Sigmoid colon (tissue), 7 donors: Measurements from ENCODE around the gene TMEM184C. TPM values are rescaled to one million over a fixed set of nuclear protein-coding genes. Genes with fewer than 3 reads are reported as not detected.

Experiments
- DNase-seq: peaks from one replicate; pipeline ENCODE4 v3.0.0-alpha.2; 2019
- H3K27ac ChIP-seq, 4 donors: fragments of 200-600 bp; sonication (generic); one replicate each; pipeline ENCODE4 v1.5.1; 2016 to 2019; ENCODE audit warnings: mild to moderate bottlenecking in 1 of 4
- H3K27me3 ChIP-seq, 3 donors: fragments of 200-600 bp; sonication (generic); one replicate each; pipeline ENCODE4 v1.5.1; 2019; ENCODE audit warnings: mild to moderate bottlenecking in 1 of 3
- H3K36me3 ChIP-seq, 4 donors: fragments of 200-600 bp; sonication (generic); one replicate each; pipeline ENCODE4 v1.5.1; 2016 to 2019
- H3K4me1 ChIP-seq, 4 donors: fragments of 200-600 bp; sonication (generic); one replicate each; pipeline ENCODE4 v1.5.1; 2017 to 2019
- H3K4me3 ChIP-seq, 4 donors: fragments of 200-600 bp; sonication (generic); one replicate each; pipeline ENCODE4 v1.5.1; 2017 to 2019; ENCODE audit warnings: mild to moderate bottlenecking in 2 of 4, moderate library complexity in 1 of 4
- H3K9me3 ChIP-seq, 4 donors: fragments of 200-600 bp in 3 of 4; sonication (generic) in 3 of 4; one replicate each; pipeline versions ENCODE4 v1.5.1 to v1.6.1; 2013 to 2019
- CTCF ChIP-seq, 4 experiments: fragments of 450-650 bp in 3 of 4; fragments of 200-600 bp in 1 of 4; IDR thresholded peaks; one replicate each; pipeline ENCODE4 v1.5.1; 2016 to 2019; ENCODE audit warnings: antibody characterized with exemption in 4 of 4, mild to moderate bottlenecking in 3 of 4, moderate library complexity in 2 of 4
- EP300 ChIP-seq, 4 donors: sonication (generic); formaldehyde crosslinking; IDR thresholded peaks; one replicate each; pipeline ENCODE4 v1.6.1; 2017; ENCODE audit warnings: antibody characterized with exemption in 4 of 4
- POLR2A ChIP-seq, 2 donors: fragments of 450-650 bp; IDR thresholded peaks; one replicate each; pipeline ENCODE4 v1.6.1; 2016; ENCODE audit warnings: antibody characterized with exemption in 2 of 2, mild to moderate bottlenecking in 2 of 2, moderate library complexity in 2 of 2
- POLR2AphosphoS5 ChIP-seq, 4 donors: sonication (generic); formaldehyde crosslinking; IDR thresholded peaks; one replicate each; pipeline ENCODE4 v1.6.1; 2017; ENCODE audit warnings: antibody characterized with exemption in 4 of 4
- WGBS, 2 donors: extraction: QIAGEN DNeasy Blood & Tissue Kit; methylation state at CpG; one replicate each; pipeline ENCODE4 v1.1.7; 2013; 5-methylcytosine and 5-hydroxymethylcytosine counted together
- intact Hi-C: fragments of 100-400 bp; cut with DNase I; formaldehyde crosslinking; loops from one replicate; pipeline ENCODE4 v1.15.1; 2023
- polyA plus RNA-seq, 3 donors: library from polyadenylated mRNA; stranded (reverse); fragments of 200-250 nt; gene quantifications; one replicate each; pipeline ENCODE4 v1.2.3, GENCODE V29; 2013
- total RNA-seq, 4 donors: library from RNA; depleted of rRNA; stranded (reverse); fragments of >200 nt; gene quantifications; one replicate each; pipeline ENCODE4 v1.1.0, GENCODE V29; 2016
- donor health status: healthy with polysubstance abuse.
- donor health status: Bipolar disorder and iron deficiency.
- donor health status: healthy.

Gene TMEM184C
- total and polyA plus RNA-seq, 7 donors, result 6.0 to 23.8 (median 12.2) TPM

- no peaks in the 10 kb centered on the region for H3K9me3 ChIP-seq
- intact Hi-C loops, result no loop called here
- H3K4me3 ChIP-seq, result no peak overlapping the region
- no peaks in the 10 kb centered on the region for H3K36me3 ChIP-seq
- peaks cover 0 to 11% (median 9%) of the 10 kb centered on the region in 4 donors for H3K4me1 ChIP-seq
- peak overlapping the region in 1 of 4 donors; percentile 54 for H3K27ac ChIP-seq
- 29 to 71% methylated on average over 1 of the region's 1 CpG for WGBS, 2 donors
- TF ChIP-seq POLR2AphosphoS5 (IDR thresholded peaks at IDR 0.05), result no peak
- H3K27me3 ChIP-seq, result no peaks in the 10 kb centered on the region
- no peak for DNase-seq
These were observed 20.8 kb upstream of the TMEM184C start for GRCh38 chr4:147596377-147596776.

GRCh38 chr4:147596981-147597380 is 20.2 kb upstream of the TMEM184C start:
- no peak for DNase-seq
- TF ChIP-seq POLR2A (IDR thresholded peaks at IDR 0.05), result no peak
- TF ChIP-seq POLR2AphosphoS5 (IDR thresholded peaks at IDR 0.05), result no peak
- no peak overlapping the region for H3K4me3 ChIP-seq
- no peaks in the 10 kb centered on the region for H3K9me3 ChIP-seq
- WGBS, 2 donors, result 0% methylated on average over 1 of the region's 1 CpG
- no peaks in the 10 kb centered on the region for H3K27me3 ChIP-seq
- no peaks in the 10 kb centered on the region for H3K36me3 ChIP-seq
- peaks cover 0 to 11% (median 9%) of the 10 kb centered on the region in 4 donors for H3K4me1 ChIP-seq
- H3K27ac ChIP-seq, result peak overlapping the region in 1 of 4 donors; percentile 54
- intact Hi-C loops, result no loop called here

- intact Hi-C loops, result no loop called here
- no peak overlapping the region for H3K4me3 ChIP-seq
- TF ChIP-seq EP300 (IDR thresholded peaks at IDR 0.05), result no peak
- peak overlapping the region in 1 of 4 donors; percentile 54 for H3K27ac ChIP-seq
- WGBS, 2 donors, result 74 to 81% methylated on average over 2 of the region's 2 CpGs
- DNase-seq, result no peak
- H3K4me1 ChIP-seq, result peaks cover 0 to 11% (median 9%) of the 10 kb centered on the region in 4 donors
- no peaks in the 10 kb centered on the region for H3K36me3 ChIP-seq
- H3K9me3 ChIP-seq, result no peaks in the 10 kb centered on the region
- H3K27me3 ChIP-seq, result no peaks in the 10 kb centered on the region
These were observed 19.6 kb upstream of the TMEM184C start for GRCh38 chr4:147597561-147597960.

- 91 to 99% methylated on average over 1 of the region's 1 CpG for WGBS, 2 donors
- H3K9me3 ChIP-seq, result no peaks in the 10 kb centered on the region
- TF ChIP-seq POLR2A (IDR thresholded peaks at IDR 0.05) (no peak), POLR2AphosphoS5 (IDR thresholded peaks at IDR 0.05) (no peak)
- intact Hi-C loops, result no loop called here
- H3K4me1 ChIP-seq, result peaks cover 0 to 11% (median 9%) of the 10 kb centered on the region in 4 donors
- H3K27me3 ChIP-seq, result no peaks in the 10 kb centered on the region
- no peak overlapping the region for H3K27ac ChIP-seq
- DNase-seq, result no peak
- H3K4me3 ChIP-seq, result no peak overlapping the region
- no peaks in the 10 kb centered on the region for H3K36me3 ChIP-seq
These were observed 18.0 kb upstream of the TMEM184C start for GRCh38 chr4:147599206-147599605.

- H3K36me3 ChIP-seq, result no peaks in the 10 kb centered on the region
- TF ChIP-seq POLR2A (IDR thresholded peaks at IDR 0.05), result no peak
- no peak for TF ChIP-seq POLR2AphosphoS5 (IDR thresholded peaks at IDR 0.05)
- no peak for TF ChIP-seq EP300 (IDR thresholded peaks at IDR 0.05)
- TF ChIP-seq CTCF (IDR thresholded peaks at IDR 0.05), result no peak
- H3K27ac ChIP-seq, result no peak overlapping the region
- H3K27me3 ChIP-seq, result no peaks in the 10 kb centered on the region
- H3K4me1 ChIP-seq, result peaks cover 0 to 15% (median 9%) of the 10 kb centered on the region in 4 donors
- no peak overlapping the region for H3K4me3 ChIP-seq
- DNase-seq, result no peak
- intact Hi-C loops, result no loop called here
- no peaks in the 10 kb centered on the region for H3K9me3 ChIP-seq
- WGBS, 2 donors, result 84 to 86% methylated on average over 3 of the region's 3 CpGs
These were observed 17.4 kb upstream of the TMEM184C start for GRCh38 chr4:147599769-147600168.

GRCh38 chr4:147605499-147605898 is 11.7 kb upstream of the TMEM184C start:
- intact Hi-C loops, result no loop called here
- H3K27me3 ChIP-seq, result no peaks in the 10 kb centered on the region
- no peak for TF ChIP-seq CTCF (IDR thresholded peaks at IDR 0.05)
- TF ChIP-seq EP300 (IDR thresholded peaks at IDR 0.05), result no peak
- TF ChIP-seq POLR2A (IDR thresholded peaks at IDR 0.05), result no peak
- no peak for TF ChIP-seq POLR2AphosphoS5 (IDR thresholded peaks at IDR 0.05)
- no peaks in the 10 kb centered on the region for H3K36me3 ChIP-seq
- H3K9me3 ChIP-seq, result no peaks in the 10 kb centered on the region
- no peak overlapping the region for H3K4me3 ChIP-seq
- H3K27ac ChIP-seq, result no peak overlapping the region
- no peak for DNase-seq
- peaks cover 0 to 7% (median 0%) of the 10 kb centered on the region in 4 donors for H3K4me1 ChIP-seq

- TF ChIP-seq CTCF (IDR thresholded peaks at IDR 0.05) (no peak), EP300 (IDR thresholded peaks at IDR 0.05) (no peak), POLR2A (IDR thresholded peaks at IDR 0.05) (no peak), POLR2AphosphoS5 (IDR thresholded peaks at IDR 0.05) (no peak)
- H3K9me3 ChIP-seq, result no peaks in the 10 kb centered on the region
- WGBS, 2 donors, result 82 to 85% methylated on average over 1 of the region's 1 CpG
- no peaks in the 10 kb centered on the region for H3K27me3 ChIP-seq
- H3K4me1 ChIP-seq, result peaks cover 0 to 7% (median 0%) of the 10 kb centered on the region in 4 donors
- DNase-seq, result no peak
- no peaks in the 10 kb centered on the region for H3K36me3 ChIP-seq
- intact Hi-C loops, result no loop called here
- no peak overlapping the region for H3K27ac ChIP-seq
- no peak overlapping the region for H3K4me3 ChIP-seq
These were observed 9.7 kb upstream of the TMEM184C start for GRCh38 chr4:147607471-147607870.
